Lower leg skin (tissue), 3 donors: Measurements from ENCODE around the gene RPGR.

Experiments
- CTCF ChIP-seq, 3 donors: fragments of 450-650 bp; IDR thresholded peaks; one replicate each; pipeline ENCODE4 v1.5.1; 2016; ENCODE audit warnings: antibody characterized with exemption in 3 of 3, mild to moderate bottlenecking in 3 of 3, moderate library complexity in 2 of 3
- POLR2A ChIP-seq, 2 donors: fragments of 450-650 bp; IDR thresholded peaks; one replicate each; pipeline ENCODE4 v1.6.1; 2016 to 2017; ENCODE audit warnings: antibody characterized with exemption in 2 of 2, mild to moderate bottlenecking in 1 of 2, moderate library complexity in 1 of 2

- TF ChIP-seq CTCF (IDR thresholded peaks at IDR 0.05) (no peak), POLR2A (IDR thresholded peaks at IDR 0.05) (no peak)
Observed at GRCh38 chrX:38313190-38313589, 14.1 kb downstream of the RPGR start.
